ENCODE results near the gene METTL18. TPM values are rescaled to one million over a fixed set of nuclear protein-coding genes. Genes with fewer than 3 reads are reported as not detected.

Gene METTL18
- 7.0 TPM for total RNA-seq (ENCODE audit: unreplicated experiment)
- long read RNA-seq, partial matches to known transcripts = 0 of 4 reads
- long read RNA-seq, other reads (novel, unspliced or antisense) = 0 of 4 reads

- Mint-ChIP-seq H3K4me3 (ENCODE audit: unreplicated experiment) (peak within 1 kb of the TSS; percentile 93), H3K27me3 (ENCODE audit: unreplicated experiment) (peaks cover 5% of the 10 kb centered on the region), H3K4me1 (ENCODE audit: unreplicated experiment) (peaks cover 18% of the 10 kb centered on the region), H3K9me3 (ENCODE audit: unreplicated experiment) (no peaks in the 10 kb centered on the region), H3K36me3 (ENCODE audit: low read depth, unreplicated experiment) (peaks cover 5% of the 10 kb centered on the region), H3K27ac (ENCODE audit: unreplicated experiment) (peak within 1 kb of the TSS; percentile 99)
- DNase-seq (ENCODE audit: low spot score) = peak; percentile 90
- TF ChIP-seq, protein P1, sequence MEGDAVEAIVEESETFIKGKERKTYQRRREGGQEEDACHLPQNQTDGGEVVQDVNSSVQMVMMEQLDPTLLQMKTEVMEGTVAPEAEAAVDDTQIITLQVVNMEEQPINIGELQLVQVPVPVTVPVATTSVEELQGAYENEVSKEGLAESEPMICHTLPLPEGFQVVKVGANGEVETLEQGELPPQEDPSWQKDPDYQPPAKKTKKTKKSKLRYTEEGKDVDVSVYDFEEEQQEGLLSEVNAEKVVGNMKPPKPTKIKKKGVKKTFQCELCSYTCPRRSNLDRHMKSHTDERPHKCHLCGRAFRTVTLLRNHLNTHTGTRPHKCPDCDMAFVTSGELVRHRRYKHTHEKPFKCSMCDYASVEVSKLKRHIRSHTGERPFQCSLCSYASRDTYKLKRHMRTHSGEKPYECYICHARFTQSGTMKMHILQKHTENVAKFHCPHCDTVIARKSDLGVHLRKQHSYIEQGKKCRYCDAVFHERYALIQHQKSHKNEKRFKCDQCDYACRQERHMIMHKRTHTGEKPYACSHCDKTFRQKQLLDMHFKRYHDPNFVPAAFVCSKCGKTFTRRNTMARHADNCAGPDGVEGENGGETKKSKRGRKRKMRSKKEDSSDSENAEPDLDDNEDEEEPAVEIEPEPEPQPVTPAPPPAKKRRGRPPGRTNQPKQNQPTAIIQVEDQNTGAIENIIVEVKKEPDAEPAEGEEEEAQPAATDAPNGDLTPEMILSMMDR (IDR thresholded peaks at IDR 0.05; ENCODE audit: unreplicated experiment) = no peak
Measured at GRCh38 chr1:169794530-169795416, at the start of gene METTL18. METTL18 (minus strand) TSS chr1:169794907; CDS start chr1:169793695, 1,212 bp downstream.

DNA sequence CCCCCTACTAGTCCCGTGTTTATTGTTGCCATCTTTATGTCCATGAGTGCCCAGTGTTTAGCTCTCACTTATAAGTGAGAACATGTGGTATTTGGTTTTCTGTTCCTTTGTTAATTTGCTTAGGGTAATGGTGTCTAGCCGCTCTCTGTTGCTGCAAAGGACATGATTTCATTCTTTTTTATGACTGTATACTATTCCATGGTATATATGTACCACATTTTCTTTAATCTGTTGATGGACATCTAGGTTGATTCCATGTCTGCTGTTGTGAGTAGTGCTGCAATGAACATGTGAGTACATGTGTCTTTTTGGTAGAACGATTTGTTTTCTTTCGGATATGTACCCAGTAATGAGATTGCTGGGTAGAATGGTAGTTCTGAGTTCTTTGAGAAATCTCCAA is 44.2 kb upstream of the METTL18 start:
- no peak for DNase-seq (ENCODE audit: low spot score)
- no peaks in the 10 kb centered on the region for H3K4me1 Mint-ChIP-seq (ENCODE audit: unreplicated experiment)
- peaks cover 25% of the 10 kb centered on the region for H3K36me3 Mint-ChIP-seq (ENCODE audit: low read depth, unreplicated experiment)
- TF ChIP-seq, protein P1 (IDR thresholded peaks at IDR 0.05; ENCODE audit: unreplicated experiment) = no peak
- no peak overlapping the region for H3K27ac Mint-ChIP-seq (ENCODE audit: unreplicated experiment)
- H3K4me3 Mint-ChIP-seq (ENCODE audit: unreplicated experiment) = peak overlapping the region; percentile 14
- H3K9me3 Mint-ChIP-seq (ENCODE audit: unreplicated experiment) = no peaks in the 10 kb centered on the region
- H3K27me3 Mint-ChIP-seq (ENCODE audit: unreplicated experiment) = no peaks in the 10 kb centered on the region

- no peak overlapping the region for H3K27ac Mint-ChIP-seq (ENCODE audit: unreplicated experiment)
- no peak overlapping the region for H3K4me3 Mint-ChIP-seq (ENCODE audit: unreplicated experiment)
- no peaks in the 10 kb centered on the region for H3K4me1 Mint-ChIP-seq (ENCODE audit: unreplicated experiment)
- TF ChIP-seq, protein P1 (IDR thresholded peaks at IDR 0.05; ENCODE audit: unreplicated experiment) = no peak
- no peaks in the 10 kb centered on the region for H3K27me3 Mint-ChIP-seq (ENCODE audit: unreplicated experiment)
- peaks cover 23% of the 10 kb centered on the region for H3K36me3 Mint-ChIP-seq (ENCODE audit: low read depth, unreplicated experiment)
- no peaks in the 10 kb centered on the region for H3K9me3 Mint-ChIP-seq (ENCODE audit: unreplicated experiment)
- DNase-seq (ENCODE audit: low spot score) = no peak
Measured at GRCh38 chr1:169836198-169836597, 41.5 kb upstream of the METTL18 start.

- DNase-seq (ENCODE audit: low spot score) = no peak
- Mint-ChIP-seq H3K4me1 (ENCODE audit: unreplicated experiment) (no peaks in the 10 kb centered on the region), H3K9me3 (ENCODE audit: unreplicated experiment) (no peaks in the 10 kb centered on the region)
Measured at GRCh38 chr1:169835647-169836046, 40.9 kb upstream of the METTL18 start.

More at GRCh38 chr1:169835647-169836046, 40.9 kb upstream of the METTL18 start:
- Mint-ChIP-seq H3K36me3 (ENCODE audit: low read depth, unreplicated experiment) (peaks cover 18% of the 10 kb centered on the region), H3K27me3 (ENCODE audit: unreplicated experiment) (no peaks in the 10 kb centered on the region), H3K27ac (ENCODE audit: unreplicated experiment) (no peak overlapping the region), H3K4me3 (ENCODE audit: unreplicated experiment) (no peak overlapping the region)
- TF ChIP-seq, protein P1 (IDR thresholded peaks at IDR 0.05; ENCODE audit: unreplicated experiment) = no peak

Measured in endothelial cell (in vitro differentiated cells).